ENCODE data around the gene SLC44A5.
"Not testable (repeated sequence)": the region's sequence is repeated elsewhere in the genome, so short reads cannot be mapped to it uniquely, and the experiment has no call there.

DNA sequence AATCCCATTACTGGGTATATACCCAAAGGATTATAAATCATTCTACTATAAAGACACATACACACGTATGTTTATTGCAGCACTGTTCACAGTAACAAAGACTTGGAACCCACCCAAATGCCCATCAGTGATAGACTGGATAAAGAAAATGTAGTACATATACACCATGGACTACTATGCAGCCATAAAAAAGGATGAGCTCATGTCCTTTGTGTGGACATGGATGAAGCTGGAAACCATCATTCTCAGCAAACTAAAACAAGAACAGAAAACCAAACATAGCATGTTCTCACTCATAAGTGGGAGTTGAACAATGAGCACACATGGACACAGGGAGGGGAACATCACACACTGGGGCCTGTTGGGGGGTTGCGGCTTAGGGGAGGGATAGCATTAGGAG lies 347.3 kb downstream of the SLC44A5 start:
- TF ChIP-seq, protein P1, sequence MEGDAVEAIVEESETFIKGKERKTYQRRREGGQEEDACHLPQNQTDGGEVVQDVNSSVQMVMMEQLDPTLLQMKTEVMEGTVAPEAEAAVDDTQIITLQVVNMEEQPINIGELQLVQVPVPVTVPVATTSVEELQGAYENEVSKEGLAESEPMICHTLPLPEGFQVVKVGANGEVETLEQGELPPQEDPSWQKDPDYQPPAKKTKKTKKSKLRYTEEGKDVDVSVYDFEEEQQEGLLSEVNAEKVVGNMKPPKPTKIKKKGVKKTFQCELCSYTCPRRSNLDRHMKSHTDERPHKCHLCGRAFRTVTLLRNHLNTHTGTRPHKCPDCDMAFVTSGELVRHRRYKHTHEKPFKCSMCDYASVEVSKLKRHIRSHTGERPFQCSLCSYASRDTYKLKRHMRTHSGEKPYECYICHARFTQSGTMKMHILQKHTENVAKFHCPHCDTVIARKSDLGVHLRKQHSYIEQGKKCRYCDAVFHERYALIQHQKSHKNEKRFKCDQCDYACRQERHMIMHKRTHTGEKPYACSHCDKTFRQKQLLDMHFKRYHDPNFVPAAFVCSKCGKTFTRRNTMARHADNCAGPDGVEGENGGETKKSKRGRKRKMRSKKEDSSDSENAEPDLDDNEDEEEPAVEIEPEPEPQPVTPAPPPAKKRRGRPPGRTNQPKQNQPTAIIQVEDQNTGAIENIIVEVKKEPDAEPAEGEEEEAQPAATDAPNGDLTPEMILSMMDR (conservative IDR thresholded peaks at IDR 0.05; ENCODE audit: low read depth in 2 of 2): not testable (repeated sequence)
- not testable (repeated sequence) for TF ChIP-seq EZH2 (IDR thresholded peaks at IDR 0.05; ENCODE audit: low read depth, unreplicated experiment)
